Osteoblast (primary cell): ENCODE results near the gene INAFM2. TPM values are rescaled to one million over a fixed set of nuclear protein-coding genes. Genes with fewer than 3 reads are reported as not detected.

Experiments used
- DNase-seq: peaks from one replicate; pipeline ENCODE4 v3.0.0; 2011; ENCODE audit warnings: low spot score, mixed read lengths; ENCODE audit not compliant: insufficient read length; ENCODE audit errors: missing footprints
- H2AFZ ChIP-seq: 2 replicates; pipeline ENCODE4 v1.6.0; 2011; ENCODE audit warnings: mild to moderate bottlenecking, low read length
- H3K27ac ChIP-seq: 2 replicates; pipeline ENCODE4 v1.5.1; 2011; ENCODE audit warnings: mild to moderate bottlenecking, low read depth, low read length, moderate library complexity
- H3K27me3 ChIP-seq: 2 replicates; pipeline ENCODE4 v1.6.0; 2012; ENCODE audit warnings: mild to moderate bottlenecking, control low read depth, inconsistent platforms, low read length, moderate library complexity; ENCODE audit not compliant: insufficient read depth
- H3K36me3 ChIP-seq: 2 replicates; pipeline ENCODE4 v1.5.1; 2011; ENCODE audit warnings: mild to moderate bottlenecking, low read length, control low read depth, moderate library complexity; ENCODE audit not compliant: insufficient read depth
- H3K4me1 ChIP-seq: 2 replicates; pipeline ENCODE4 v1.5.1; 2011; ENCODE audit warnings: mild to moderate bottlenecking, low read length, control low read depth, moderate library complexity; ENCODE audit not compliant: insufficient read depth
- H3K4me2 ChIP-seq: 2 replicates; pipeline ENCODE4 v1.6.0; 2011; ENCODE audit warnings: mild to moderate bottlenecking, low read length; ENCODE audit not compliant: insufficient read depth
- H3K4me3 ChIP-seq: fragments of 200-600 bp; sonication (generic); 3 replicates; pipeline ENCODE4 v1.5.1; 2012; ENCODE audit warnings: mild to moderate bottlenecking, low read length, inconsistent platforms; ENCODE audit not compliant: insufficient read depth
- H3K79me2 ChIP-seq: 2 replicates; pipeline ENCODE4 v1.6.0; 2012; ENCODE audit warnings: mild to moderate bottlenecking, low read length, control low read depth, inconsistent platforms; ENCODE audit not compliant: insufficient read depth
- H3K9me3 ChIP-seq: 2 replicates; pipeline ENCODE4 v1.5.1; 2011; ENCODE audit warnings: low read depth, low read length, control low read depth
- H4K20me1 ChIP-seq: 2 replicates; pipeline ENCODE4 v1.6.0; 2012; ENCODE audit warnings: mild to moderate bottlenecking, low read length, control low read depth; ENCODE audit not compliant: insufficient read depth
- total RNA-seq: library from RNA; depleted of rRNA; stranded (reverse); fragments of >200 nt; gene quantifications from 2 replicates; pipeline ENCODE4 v1.2.3, GENCODE V29; 2012
- TF ChIP-seq, protein P1 (sequence below): IDR thresholded peaks from 2 replicates; pipeline ENCODE4 v1.5.1; 2011; ENCODE audit warnings: mild to moderate bottlenecking, low read depth, low read length, moderate library complexity; ENCODE audit errors: extremely low read depth

The INAFM2 gene
- total RNA-seq, 1 donor: 17.7 TPM

DNA sequence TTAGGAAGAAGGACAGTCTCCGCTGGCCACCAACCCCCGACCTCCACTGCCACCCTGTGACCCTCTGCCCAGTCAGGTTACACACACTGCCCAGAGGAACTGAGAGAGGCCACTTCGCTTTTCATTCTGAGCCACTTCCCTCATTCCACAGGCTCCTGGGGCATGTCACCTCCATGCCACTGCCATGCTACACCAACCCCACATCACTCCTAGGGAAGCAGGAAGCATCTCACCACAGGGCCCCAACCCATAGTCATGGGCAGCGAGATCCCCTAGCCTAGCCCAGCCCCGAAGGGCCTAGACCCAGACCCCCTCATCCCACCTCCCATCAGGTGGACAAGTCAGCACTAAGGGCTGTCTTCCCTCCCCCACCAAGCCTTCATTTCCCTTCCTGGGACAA lies 17.1 kb upstream of the INAFM2 start:
- Histone ChIP-seq H3K9me3 (no peaks in the 10 kb centered on the region), H3K4me3 (no peak overlapping the region), H4K20me1 (no peaks in the 10 kb centered on the region), H3K4me1 (no peaks in the 10 kb centered on the region), H2AFZ (no peak overlapping the region), H3K27ac (no peak overlapping the region), H3K79me2 (no peaks in the 10 kb centered on the region), H3K36me3 (no peaks in the 10 kb centered on the region), H3K4me2 (no peak overlapping the region), H3K27me3 (peaks cover 37% of the 10 kb centered on the region)
- peak; percentile 57 for DNase-seq
- TF ChIP-seq, protein P1, sequence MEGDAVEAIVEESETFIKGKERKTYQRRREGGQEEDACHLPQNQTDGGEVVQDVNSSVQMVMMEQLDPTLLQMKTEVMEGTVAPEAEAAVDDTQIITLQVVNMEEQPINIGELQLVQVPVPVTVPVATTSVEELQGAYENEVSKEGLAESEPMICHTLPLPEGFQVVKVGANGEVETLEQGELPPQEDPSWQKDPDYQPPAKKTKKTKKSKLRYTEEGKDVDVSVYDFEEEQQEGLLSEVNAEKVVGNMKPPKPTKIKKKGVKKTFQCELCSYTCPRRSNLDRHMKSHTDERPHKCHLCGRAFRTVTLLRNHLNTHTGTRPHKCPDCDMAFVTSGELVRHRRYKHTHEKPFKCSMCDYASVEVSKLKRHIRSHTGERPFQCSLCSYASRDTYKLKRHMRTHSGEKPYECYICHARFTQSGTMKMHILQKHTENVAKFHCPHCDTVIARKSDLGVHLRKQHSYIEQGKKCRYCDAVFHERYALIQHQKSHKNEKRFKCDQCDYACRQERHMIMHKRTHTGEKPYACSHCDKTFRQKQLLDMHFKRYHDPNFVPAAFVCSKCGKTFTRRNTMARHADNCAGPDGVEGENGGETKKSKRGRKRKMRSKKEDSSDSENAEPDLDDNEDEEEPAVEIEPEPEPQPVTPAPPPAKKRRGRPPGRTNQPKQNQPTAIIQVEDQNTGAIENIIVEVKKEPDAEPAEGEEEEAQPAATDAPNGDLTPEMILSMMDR: no peak

DNA sequence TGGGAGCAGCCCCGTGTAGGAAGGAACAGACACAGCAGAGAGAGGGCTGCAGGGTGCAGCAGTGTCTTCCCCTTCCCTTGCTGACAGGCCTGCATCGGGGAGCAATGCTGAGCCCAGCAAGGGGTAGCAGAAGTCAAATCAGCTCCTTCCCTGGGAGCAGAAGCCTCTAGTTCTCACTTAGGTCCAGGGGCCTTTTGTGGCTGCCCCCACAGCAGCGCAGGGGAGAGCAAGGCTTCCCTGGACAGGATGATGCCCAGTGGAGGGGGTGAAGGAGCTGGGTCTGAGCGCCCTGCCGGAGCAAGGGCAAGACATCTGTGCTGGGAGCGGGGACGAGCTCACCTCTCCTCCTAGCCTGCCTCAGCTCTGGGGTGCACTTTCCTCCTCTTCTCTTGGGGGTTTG lies 16.6 kb upstream of the INAFM2 start:
- TF ChIP-seq, protein P1: no peak
- peaks cover 41% of the 10 kb centered on the region for H3K27me3 ChIP-seq
- no peak overlapping the region for H3K27ac ChIP-seq
- no peaks in the 10 kb centered on the region for H3K9me3 ChIP-seq
- no peak overlapping the region for H3K4me3 ChIP-seq
- H3K36me3 ChIP-seq: no peaks in the 10 kb centered on the region
- H3K4me2 ChIP-seq: no peak overlapping the region
- no peak for DNase-seq
- no peaks in the 10 kb centered on the region for H4K20me1 ChIP-seq
- H2AFZ ChIP-seq: no peak overlapping the region
- no peaks in the 10 kb centered on the region for H3K79me2 ChIP-seq
- no peaks in the 10 kb centered on the region for H3K4me1 ChIP-seq

DNA sequence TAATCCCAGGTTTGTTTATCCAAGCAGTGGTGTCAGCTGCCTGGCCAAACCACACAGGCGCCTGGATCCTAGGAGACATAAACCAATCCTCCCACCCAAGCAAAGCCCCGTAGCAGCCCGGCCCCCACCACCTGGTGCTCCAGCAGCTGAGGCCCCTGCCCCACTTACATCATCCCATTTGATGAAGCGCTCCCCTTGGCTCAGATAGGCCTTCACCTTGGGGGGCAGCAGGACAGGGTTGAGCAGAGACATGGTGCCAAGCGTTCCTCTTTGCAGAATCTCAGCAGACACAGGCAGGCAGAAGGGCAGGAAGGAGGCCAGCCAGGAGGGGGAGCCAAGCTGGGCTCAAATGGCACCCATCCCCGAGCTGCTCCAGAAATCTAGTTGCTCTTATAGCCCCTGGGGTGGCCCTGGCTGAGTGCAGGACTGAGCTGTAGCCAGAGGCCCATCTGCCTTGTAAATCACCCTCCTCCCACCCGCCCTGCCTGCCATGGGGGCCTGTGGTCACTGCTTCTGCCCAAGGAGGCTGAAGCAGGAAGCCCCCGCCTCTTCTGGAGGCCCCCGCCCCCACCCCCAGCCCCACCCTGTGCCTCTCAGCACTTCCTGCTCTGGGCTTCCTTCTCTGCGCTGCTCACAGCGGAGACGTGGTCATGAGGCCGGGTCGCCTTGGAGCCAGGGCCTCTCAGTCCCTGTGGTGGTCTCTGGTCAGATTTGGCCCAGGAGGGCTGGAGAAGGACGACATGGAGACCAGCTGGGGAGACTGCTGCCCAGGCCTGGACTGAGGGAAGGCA lies 15.9 kb upstream of the INAFM2 start, which contains the start of gene PLCB2:
Gene PLCB2 (minus strand): TSS at position 515 of the 791 bp plus-strand sequence. CDS start 263 bp downstream, at position 252.
- Histone ChIP-seq H3K4me3 (no peak within 1 kb of the TSS), H3K27me3 (peaks cover 43% of the 10 kb centered on the region), H3K27ac (no peak within 1 kb of the TSS), H3K4me1 (no peaks in the 10 kb centered on the region), H3K79me2 (no peaks in the 10 kb centered on the region), H3K36me3 (no peaks in the 10 kb centered on the region), H4K20me1 (no peaks in the 10 kb centered on the region), H3K4me2 (no peak within 1 kb of the TSS), H2AFZ (no peak within 1 kb of the TSS), H3K9me3 (no peaks in the 10 kb centered on the region)
- DNase-seq: no peak
- TF ChIP-seq, protein P1: peak; percentile 26

DNA sequence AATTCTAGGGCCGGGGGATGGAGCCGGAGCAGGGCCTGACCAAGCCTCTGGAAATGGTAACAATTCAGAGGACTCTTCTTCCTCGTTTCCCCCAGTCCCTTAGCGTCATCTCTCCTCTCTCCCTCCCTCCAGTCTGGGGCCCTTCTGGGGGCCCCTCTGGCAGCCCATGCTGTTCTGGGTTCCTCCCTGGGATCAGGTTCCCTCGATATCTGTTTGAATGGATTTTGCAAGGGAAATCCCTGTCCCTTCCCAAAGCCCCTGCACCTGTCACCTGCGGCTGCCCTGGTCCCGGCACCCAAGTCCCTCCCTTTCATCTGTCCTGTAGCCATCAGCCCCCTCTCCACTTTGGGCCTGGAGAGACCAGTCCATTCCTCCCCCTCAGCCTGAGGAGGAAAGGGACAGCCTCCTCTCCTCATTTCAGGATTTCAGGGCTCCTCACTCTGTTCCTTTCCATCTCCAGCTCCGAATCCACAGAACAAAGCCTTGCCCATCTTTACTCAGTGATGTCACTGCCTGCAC lies 14.1 kb upstream of the INAFM2 start:
- Histone ChIP-seq H3K27me3 (peaks cover 36% of the 10 kb centered on the region), H3K9me3 (no peaks in the 10 kb centered on the region), H3K4me3 (no peak overlapping the region), H3K36me3 (no peaks in the 10 kb centered on the region), H3K4me1 (peaks cover 12% of the 10 kb centered on the region), H4K20me1 (no peaks in the 10 kb centered on the region), H3K79me2 (no peaks in the 10 kb centered on the region), H2AFZ (no peak overlapping the region), H3K27ac (no peak overlapping the region), H3K4me2 (no peak overlapping the region)
- TF ChIP-seq, protein P1: no peak
- no peak for DNase-seq
